ENCODE results near the gene ZMYM5. TPM values are rescaled to one million over a fixed set of nuclear protein-coding genes. Genes with fewer than 3 reads are reported as not detected.
A peak's percentile ranks its signal among the peaks of the same experiment; 100 is the strongest.

Gene ZMYM5
- total RNA-seq, 1 experiment from 2014 or later, result 10.3 TPM

GRCh38 chr13:19810996-19811881 is 52.2 kb downstream of the ZMYM5 start:
- Histone ChIP-seq H3K27me3 (ENCODE audit: insufficient read depth, low read depth) (no peaks in the 10 kb centered on the region), H4K20me1 (ENCODE audit: insufficient read depth) (no peaks in the 10 kb centered on the region), H3K79me2 (ENCODE audit: low read depth) (no peaks in the 10 kb centered on the region), H3K9me3 (ENCODE audit: insufficient read depth, low read depth) (peaks cover 5% of the 10 kb centered on the region; the same call in 1 of the 2 replicates), H3F3A (ENCODE audit: insufficient read depth, low read depth) (peaks cover 17% of the 10 kb centered on the region), H3K9me2 (ENCODE audit: insufficient read depth) (no peaks in the 10 kb centered on the region), H3K36me3 (ENCODE audit: low read depth) (peaks cover 7% of the 10 kb centered on the region; the same call in 1 of the 2 replicates), H3K4me1 (replicated peaks; ENCODE audit: insufficient read depth) (no peaks in the 10 kb centered on the region), H3K27ac (no peak overlapping the region), H3K4me2 (no peak overlapping the region), H2AFZ (no peak overlapping the region), H3K4me3 (no peak overlapping the region)
- intact Hi-C loops (cut with micrococcal nuclease; ENCODE audit: unreplicated experiment), result no loop called here
- no peak for TF ChIP-seq CTCF (conservative IDR thresholded peaks at IDR 0.05)
- no peak for TF ChIP-seq EZH2 (IDR thresholded peaks at IDR 0.05; ENCODE audit: low read depth)
- no TSS peak for BruUV-seq (replicated peaks)
- ChIA-PET CTCF (no interaction called here), POLR2A (ENCODE audit: unreplicated experiment) (interaction anchor here (0.6 kb wide), 1 partner anchor 52 kb away, joined by 3 read pairs; the partner anchor contains the start of gene ZMYM5)
- peak in 1 of 2 experiments; percentile 53 for DNase-seq

GRCh38 chr13:19810151-19810550 is 53.3 kb downstream of the ZMYM5 start:
- Histone ChIP-seq H3K9me3 (ENCODE audit: insufficient read depth, low read depth) (peaks cover 5% of the 10 kb centered on the region; the same call in 1 of the 2 replicates), H3K4me2 (no peak overlapping the region), H3K4me3 (no peak overlapping the region), H3K27ac (no peak overlapping the region), H2AFZ (no peak overlapping the region), H3K9me2 (ENCODE audit: insufficient read depth) (no peaks in the 10 kb centered on the region), H3K79me2 (ENCODE audit: low read depth) (no peaks in the 10 kb centered on the region), H3K4me1 (replicated peaks; ENCODE audit: insufficient read depth) (no peaks in the 10 kb centered on the region), H3K36me3 (ENCODE audit: low read depth) (peaks cover 7% of the 10 kb centered on the region; the same call in 1 of the 2 replicates), H3F3A (ENCODE audit: insufficient read depth, low read depth) (peaks cover 17% of the 10 kb centered on the region), H3K27me3 (ENCODE audit: insufficient read depth, low read depth) (no peaks in the 10 kb centered on the region), H4K20me1 (ENCODE audit: insufficient read depth) (no peaks in the 10 kb centered on the region)
- DNase-seq, result no peak
- POLR2A ChIA-PET (ENCODE audit: unreplicated experiment), result no interaction called here
- intact Hi-C loops (cut with micrococcal nuclease; ENCODE audit: unreplicated experiment), result no loop called here
- CTCF ChIA-PET, result no interaction called here
- no TSS peak for BruUV-seq (replicated peaks)
- no peak for TF ChIP-seq EZH2 (IDR thresholded peaks at IDR 0.05; ENCODE audit: low read depth)
- TF ChIP-seq CTCF (conservative IDR thresholded peaks at IDR 0.05), result no peak

- Histone ChIP-seq H3K4me3 (no peak overlapping the region), H3K9me2 (ENCODE audit: insufficient read depth) (no peaks in the 10 kb centered on the region), H3K79me2 (ENCODE audit: low read depth) (no peaks in the 10 kb centered on the region), H3K9me3 (ENCODE audit: insufficient read depth, low read depth) (no peaks in the 10 kb centered on the region), H3K4me2 (no peak overlapping the region), H3K27ac (no peak overlapping the region), H2AFZ (no peak overlapping the region), H3K27me3 (ENCODE audit: insufficient read depth, low read depth) (no peaks in the 10 kb centered on the region), H3K36me3 (ENCODE audit: low read depth) (0 out of 2 replicates have a peak, but pooled peaks cover 4% of the 10 kb centered on the region), H3F3A (ENCODE audit: insufficient read depth, low read depth) (no peaks in the 10 kb centered on the region; the same call in none of the 2 replicates), H4K20me1 (ENCODE audit: insufficient read depth) (no peaks in the 10 kb centered on the region), H3K4me1 (replicated peaks; ENCODE audit: insufficient read depth) (no peaks in the 10 kb centered on the region)
- DNase-seq, result no peak
- no TSS peak for BruUV-seq (replicated peaks)
- ChIA-PET POLR2A (ENCODE audit: unreplicated experiment) (no interaction called here), CTCF (no interaction called here)
- TF ChIP-seq CTCF (conservative IDR thresholded peaks at IDR 0.05), result no peak
- no peak for TF ChIP-seq EZH2 (IDR thresholded peaks at IDR 0.05; ENCODE audit: low read depth)
- intact Hi-C loops (cut with micrococcal nuclease; ENCODE audit: unreplicated experiment), result no loop called here
Observed at GRCh38 chr13:19805765-19806164, 57.7 kb downstream of the ZMYM5 start.
